ENCODE data around the gene ZSCAN9. TPM values are rescaled to one million over a fixed set of nuclear protein-coding genes. Genes with fewer than 3 reads are reported as not detected.

The ZSCAN9 gene
- total and polyA plus RNA-seq, 9 of the 15 experiments (the other 6 are each of a cell fraction or from before 2014, with no cell fraction given) = 18.8 to 48.9 (median 28.7) TPM

- Histone ChIP-seq H4K20me1 (replicated peaks; ENCODE audit: control insufficient read depth, insufficient read depth, low read length) (no peaks in the 10 kb centered on the region), H3K27me3 (ENCODE audit: control insufficient read depth in 2 of 2, insufficient read depth in 2 of 2, low read length in 2 of 2) (no peaks in the 10 kb centered on the region), H2AFZ (ENCODE audit: low read depth, low read length) (peak overlapping the region; percentile 97), H3K9ac (ENCODE audit: insufficient read depth in 1 of 2, low read depth in 2 of 2, low read length in 2 of 2) (peak overlapping the region; percentile 77 to 96), H3K79me2 (ENCODE audit: control insufficient read depth, insufficient read depth, low read length) (peaks cover 19% of the 10 kb centered on the region), H3K9me1 (ENCODE audit: control insufficient read depth, insufficient read depth, low read length) (no peaks in the 10 kb centered on the region), H3K36me3 (ENCODE audit: control insufficient read depth, insufficient read depth, low read length) (peaks cover 19% of the 10 kb centered on the region; the same call in 2 of the 3 replicates), H3K4me1 (replicated peaks in 1 of 2; ENCODE audit: control insufficient read depth in 2 of 2, insufficient read depth in 2 of 2, low read length in 2 of 2) (peaks cover 10 to 24% of the 10 kb centered on the region in 2 experiments), H3K9me3 (replicated peaks; ENCODE audit: control insufficient read depth, insufficient read depth, low read depth, low read length) (0 out of 2 replicates have a peak, but pooled peaks cover 2% of the 10 kb centered on the region), H3K4me3 (peak overlapping the region; percentile 73), H3K27ac (ENCODE audit: extremely low read depth, low read depth, low read length) (peak overlapping the region; percentile 49), H3K4me2 (ENCODE audit: insufficient read depth, low read length) (peak overlapping the region; percentile 99)
- ChIA-PET POLR2A (interaction anchor here (0.6 to 8.3 kb wide), 9 partner anchors 16 to 187 kb away, joined by 3 to 73 read pairs (median 5); partner anchors contain the start of genes PGBD1, ZKSCAN8, ZSCAN26 and ZSCAN31), CTCF (ENCODE audit: low intra/inter-chr PET ratio) (interaction anchor here (0.8 kb wide), 1 partner anchor 100 kb away, joined by 3 read pairs; no protein-coding TSS in a partner anchor)
- 2% methylated on average over 21 of the region's 25 CpGs for WGBS (ENCODE audit: insufficient coverage, low coverage, missing lambda C conversion rate)
- BruUV-seq (replicated peaks) = TSS peak; percentile 76
- ATAC-seq (peak; percentile 71), FAIRE-seq (no peak), DNase-seq (ENCODE audit: extremely low read depth in 1 of 4, low spot score in 3 of 4) (peak; percentile 33 to 42 (median 40))
- in situ Hi-C loops (cut with MboI) = no loop called here
- intact Hi-C loops (cut with micrococcal nuclease) = loop anchor here (1.0 kb wide), 3 partner anchors 26 to 115 kb away; partner anchors contain the start of genes ZKSCAN8 and ZSCAN9
- TF ChIP-seq HCFC1 (IDR thresholded peaks at IDR 0.05; ENCODE audit: low read depth, low read length) = no peak
- TF ChIP-seq YY1 (IDR thresholded peaks at IDR 0.05; ENCODE audit: borderline replicate concordance in 1 of 3, control insufficient read depth in 1 of 3, extremely low read depth in 1 of 3, insufficient read depth in 3 of 3, insufficient read length in 1 of 3, insufficient replicate concordance in 2 of 3, low read depth in 1 of 3, low read length in 2 of 3) = peak in 2 of 3 experiments; percentile 17 to 61
- TF ChIP-seq ZNF644 (tag; IDR thresholded peaks at IDR 0.05; ENCODE audit: low read depth) = no peak
- TF ChIP-seq PHF21A (IDR thresholded peaks at IDR 0.05; ENCODE audit: borderline replicate concordance, low read depth) = no peak
- TF ChIP-seq E2F6 (IDR thresholded peaks at IDR 0.05; ENCODE audit: borderline replicate concordance in 1 of 2, extremely low read depth in 1 of 2, insufficient read depth in 1 of 2, insufficient read length in 1 of 2, low read depth in 1 of 2, low read length in 1 of 2, poor library complexity in 1 of 2, severe bottlenecking in 1 of 2) = peak in 1 of 2 experiments; percentile 42
- peak; percentile 32 for TF ChIP-seq CCNT2 (IDR thresholded peaks at IDR 0.05; ENCODE audit: borderline replicate concordance, extremely low read depth, insufficient read length, low read depth, low read length)
- TF ChIP-seq KDM2B (CRISPR knock-in tag; IDR thresholded peaks at IDR 0.05) = 0 out of 2 replicates have a peak, but pooled peaks have one; percentile 1
- peak; percentile 71 for TF ChIP-seq POLR2G (IDR thresholded peaks at IDR 0.05; ENCODE audit: low read depth, low read length)
- peak in 1 of 2 experiments; percentile 14; a peak in 1 of 4 replicates for TF ChIP-seq NRF1 (conservative IDR thresholded peaks at IDR 0.05 in 1 of 2, IDR thresholded peaks at IDR 0.05 in 1 of 2)
- no peak for TF ChIP-seq TAF7 (tag; IDR thresholded peaks at IDR 0.05)
Measured at GRCh38 chr6:28251661-28252008, 26.6 kb downstream of the ZSCAN9 start.

All from K562 (cell line).